IMR-90 (cell line): ENCODE measurements around the gene CYYR1. TPM values are rescaled to one million over a fixed set of nuclear protein-coding genes. Genes with fewer than 3 reads are reported as not detected.

Experiments used
- ATAC-seq: fragments of 200-7000 bp; cut with Tn5 transposase; 2 replicates; pipeline ENCODE4 v1.9.1; 2020; ENCODE audit warnings: low read depth, mild to moderate bottlenecking, moderate library complexity
- BruUV-seq: library from RNA; stranded (reverse); fragments of 400-500 nt; replicated peaks from 2 replicates; lab custom pipeline; 2021; lab: Mats Ljungman, UMichigan
- CTCF ChIA-PET: fragments of 300-600 bp; formaldehyde crosslinking; extraction: SDS; loops from one replicate; lab custom pipeline; 2021; ENCODE audit warnings: antibody characterized with exemption; lab: Yijun Ruan, JAX
- POLR2A ChIA-PET: fragments of 300-600 bp; sonication (Branson Sonifier 250); formaldehyde crosslinking; loops from one replicate; lab custom pipeline; 2022; ENCODE audit warnings: antibody characterized with exemption; ENCODE audit not compliant: unreplicated experiment; lab: Charles Lee
- DNase-seq: peaks from one replicate; pipeline ENCODE4 v3.0.0; 2013
- H2AFZ ChIP-seq: replicated peaks from 2 replicates; pipeline ENCODE3; 2013; ENCODE audit warnings: low read length, mild to moderate bottlenecking; ENCODE audit not compliant: poor library complexity
- H2AK5ac ChIP-seq: 2 replicates; pipeline ENCODE4 v1.6.1; 2013; ENCODE audit warnings: low read depth, low read length, inconsistent platforms
- H2AK9ac ChIP-seq: replicated peaks from 2 replicates; pipeline ENCODE3; 2013; ENCODE audit warnings: mild to moderate bottlenecking, low read depth, low read length, moderate library complexity; ENCODE audit not compliant: poor library complexity
- H2BK120ac ChIP-seq: 2 replicates; pipeline ENCODE4 v1.6.1; 2013; ENCODE audit warnings: low read depth, low read length, inconsistent platforms
- H2BK15ac ChIP-seq: 3 replicates; pipeline ENCODE4 v1.6.1; 2013; ENCODE audit warnings: low read depth, low read length, inconsistent platforms
- H2BK20ac ChIP-seq: 2 replicates; pipeline ENCODE4 v1.6.1; 2013; ENCODE audit warnings: low read depth, mild to moderate bottlenecking, inconsistent platforms, low read length, moderate library complexity
- H2BK5ac ChIP-seq: 2 replicates; pipeline ENCODE4 v1.6.1; 2013; ENCODE audit warnings: mild to moderate bottlenecking, low read depth, low read length, inconsistent platforms; ENCODE audit not compliant: poor library complexity, severe bottlenecking
- H3K14ac ChIP-seq: replicated peaks from 2 replicates; pipeline ENCODE4 v1.6.1; 2013; ENCODE audit warnings: low read depth, low read length, inconsistent platforms
- H3K18ac ChIP-seq: 2 replicates; pipeline ENCODE4 v1.6.1; 2013; ENCODE audit warnings: low read depth, low read length, control low read depth
- H3K23ac ChIP-seq: 2 replicates; pipeline ENCODE4 v1.6.1; 2013; ENCODE audit warnings: low read depth, low read length, inconsistent platforms
- H3K27ac ChIP-seq: 2 replicates; pipeline ENCODE4 v1.5.1; 2013; ENCODE audit warnings: mild to moderate bottlenecking, control low read depth, low read length; ENCODE audit not compliant: insufficient read depth
- H3K27me3 ChIP-seq: 2 replicates; pipeline ENCODE4 v1.6.1; 2013; ENCODE audit warnings: low read length; ENCODE audit not compliant: control insufficient read depth, insufficient read depth
- H3K36me3 ChIP-seq: 2 replicates; pipeline ENCODE4 v1.6.1; 2013; ENCODE audit warnings: low read length, mixed read lengths; ENCODE audit not compliant: control insufficient read depth, insufficient read depth
- H3K4ac ChIP-seq: 2 replicates; pipeline ENCODE4 v1.6.1; 2013; ENCODE audit warnings: low read depth, low read length, inconsistent platforms
- H3K4me1 ChIP-seq: 2 replicates; pipeline ENCODE4 v1.6.1; 2013; ENCODE audit warnings: low read length, mixed read lengths; ENCODE audit not compliant: control insufficient read depth, insufficient read depth
- H3K4me2 ChIP-seq: 2 replicates; pipeline ENCODE4 v1.6.1; 2013; ENCODE audit warnings: low read depth, mild to moderate bottlenecking, control low read depth, low read length, moderate library complexity
- H3K4me3 ChIP-seq: 2 replicates; pipeline ENCODE4 v1.5.1; 2013; ENCODE audit warnings: low read depth, mild to moderate bottlenecking, control low read depth, low read length, moderate library complexity; ENCODE audit not compliant: insufficient read depth
- H3K56ac ChIP-seq: 2 replicates; pipeline ENCODE4 v1.6.1; 2013; ENCODE audit warnings: low read length, inconsistent platforms; ENCODE audit not compliant: insufficient read depth; ENCODE audit errors: extremely low read depth
- H3K79me1 ChIP-seq, 2 experiments: 2 replicates each; pipeline ENCODE4 v1.6.1; 2013; ENCODE audit warnings: low read length in 2 of 2, inconsistent platforms in 1 of 2, low read depth in 1 of 2
- H3K9ac ChIP-seq: 2 replicates; pipeline ENCODE4 v1.6.1; 2013; ENCODE audit warnings: low read depth, low read length, control low read depth
- H3K9me1 ChIP-seq: 2 replicates; pipeline ENCODE4 v1.6.1; 2013; ENCODE audit warnings: low read length, inconsistent platforms; ENCODE audit not compliant: insufficient read depth
- H3K9me3 ChIP-seq: 2 replicates; pipeline ENCODE4 v1.6.1; 2013; ENCODE audit warnings: low read length; ENCODE audit not compliant: control insufficient read depth, insufficient read depth
- H4K20me1 ChIP-seq: 2 replicates; pipeline ENCODE4 v1.6.1; 2013; ENCODE audit warnings: low read length, inconsistent platforms; ENCODE audit not compliant: insufficient read depth
- H4K5ac ChIP-seq: 2 replicates; pipeline ENCODE4 v1.6.1; 2013; ENCODE audit warnings: mild to moderate bottlenecking, low read depth, low read length, control low read depth
- H4K8ac ChIP-seq, 2 experiments: 2 replicates each; pipeline ENCODE4 v1.6.1; 2013; ENCODE audit warnings: low read depth in 2 of 2, low read length in 2 of 2, control low read depth in 1 of 2, inconsistent platforms in 1 of 2
- H4K91ac ChIP-seq: 2 replicates; pipeline ENCODE4 v1.6.1; 2013; ENCODE audit warnings: low read depth, low read length, inconsistent platforms; ENCODE audit not compliant: insufficient read depth
- BHLHE40 ChIP-seq: fragments of 150-350 bp; IDR thresholded peaks from 2 replicates; pipeline ENCODE4 v1.6.1; 2016; ENCODE audit warnings: mild to moderate bottlenecking, low read depth, low read length
- CEBPB ChIP-seq: IDR thresholded peaks from 2 replicates; pipeline ENCODE4 v1.6.1; 2012; ENCODE audit warnings: low read depth, low read length, improper control_type of control experiment
- CHD1 ChIP-seq: IDR thresholded peaks from 2 replicates; pipeline ENCODE4 v1.6.1; 2012; ENCODE audit warnings: low read depth, low read length, improper control_type of control experiment
- FOS ChIP-seq: fragments of 150-350 bp; IDR thresholded peaks from 2 replicates; pipeline ENCODE4 v1.6.1; 2016; ENCODE audit warnings: low read depth, low read length
- MAFK ChIP-seq: IDR thresholded peaks from 2 replicates; pipeline ENCODE4 v1.6.1; 2012; ENCODE audit warnings: low read depth, low read length, improper control_type of control experiment
- MAZ ChIP-seq: IDR thresholded peaks from 2 replicates; pipeline ENCODE4 v1.6.1; 2012; ENCODE audit warnings: low read depth, mild to moderate bottlenecking, low read length, improper control_type of control experiment, moderate library complexity, borderline replicate concordance
- MXI1 ChIP-seq: IDR thresholded peaks from 2 replicates; pipeline ENCODE4 v1.6.1; 2012; ENCODE audit warnings: low read depth, mild to moderate bottlenecking, low read length, moderate library complexity, borderline replicate concordance
- NFE2L2 ChIP-seq: fragments of 150-350 bp; IDR thresholded peaks from 2 replicates; pipeline ENCODE4 v1.6.1; 2016; ENCODE audit warnings: low read depth, mild to moderate bottlenecking, low read length
- POLR2A ChIP-seq: IDR thresholded peaks from 2 replicates; pipeline ENCODE4 v1.6.1; 2012; ENCODE audit warnings: mild to moderate bottlenecking, low read depth, low read length
- RAD21 ChIP-seq: IDR thresholded peaks from 2 replicates; pipeline ENCODE4 v1.6.1; 2012; ENCODE audit warnings: low read length, improper control_type of control experiment
- RCOR1 ChIP-seq: IDR thresholded peaks from 2 replicates; pipeline ENCODE4 v1.6.1; 2012; ENCODE audit warnings: mild to moderate bottlenecking, low read length, improper control_type of control experiment; ENCODE audit not compliant: insufficient replicate concordance
- RFX5 ChIP-seq: IDR thresholded peaks from 2 replicates; pipeline ENCODE4 v1.8.0; 2012; ENCODE audit warnings: low read depth, mild to moderate bottlenecking, low read length, moderate library complexity
- SMC3 ChIP-seq: fragments of 150-350 bp; IDR thresholded peaks from 2 replicates; pipeline ENCODE4 v1.6.1; 2016; ENCODE audit warnings: low read depth, mild to moderate bottlenecking, antibody characterized with exemption, low read length, moderate library complexity
- WGBS, 2 experiments: methylation state at CpG; one replicate each; pipeline versions ENCODE4 v1.1.5 to v1.1.7; 2013; ENCODE audit warnings: missing lambda C conversion rate in 2 of 2; ENCODE audit not compliant: insufficient read length in 1 of 2; ENCODE audit errors: extremely low coverage in 2 of 2; 5-methylcytosine and 5-hydroxymethylcytosine counted together
- dilution Hi-C: fragments of 300-500 bp; cut with HindIII; formaldehyde crosslinking; loops from one replicate; pipeline ENCODE4 v1.14.3; 2018; ENCODE audit warnings: low sequenced_read_pairs; ENCODE audit not compliant: unreplicated experiment
- in situ Hi-C: fragments of 300-500 bp; cut with MboI; formaldehyde crosslinking; loops from 3 replicates; pipeline ENCODE4 v1.14.3; 2019; ENCODE audit warnings: low sequenced_read_pairs, inconsistent platforms, mixed read lengths
- intact Hi-C: fragments of 100-400 bp; cut with micrococcal nuclease; formaldehyde crosslinking; loops from 2 replicates; pipeline ENCODE4 v1.10.0; 2022
- polyA plus RNA-seq, 3 experiments: library from polyadenylated mRNA; depleted of rRNA; stranded (reverse); fragments of >200 nt; gene quantifications; 2 replicates each; pipeline ENCODE4 v1.2.3, GENCODE V29; 2012; ENCODE audit warnings: low replicate concordance in 1 of 3
- total RNA-seq: library from RNA; depleted of rRNA; stranded (reverse); fragments of >200 nt; gene quantifications from 2 replicates; pipeline ENCODE4 v1.2.3, GENCODE V29; 2012
- TF ChIP-seq, protein P1 (sequence below): fragments of 150-350 bp; IDR thresholded peaks from 2 replicates; pipeline ENCODE4 v1.6.1; 2016; ENCODE audit warnings: low read depth, mild to moderate bottlenecking, low read length, moderate library complexity, borderline replicate concordance
- TF ChIP-seq, protein P2 (sequence below): conservative IDR thresholded peaks from 2 replicates; pipeline ENCODE4 v1.5.1; 2012; ENCODE audit warnings: mild to moderate bottlenecking, low read depth, low read length, improper control_type of control experiment
- TF ChIP-seq, protein P3 (sequence below): fragments of 150-350 bp; IDR thresholded peaks from 2 replicates; pipeline ENCODE4 v1.6.1; 2017; ENCODE audit warnings: mild to moderate bottlenecking, antibody characterized with exemption, low read length, low read depth

Gene CYYR1
- total and polyA plus RNA-seq, 2 of the 4 experiments (the other 2 are of a cell fraction), result not detected

DNA sequence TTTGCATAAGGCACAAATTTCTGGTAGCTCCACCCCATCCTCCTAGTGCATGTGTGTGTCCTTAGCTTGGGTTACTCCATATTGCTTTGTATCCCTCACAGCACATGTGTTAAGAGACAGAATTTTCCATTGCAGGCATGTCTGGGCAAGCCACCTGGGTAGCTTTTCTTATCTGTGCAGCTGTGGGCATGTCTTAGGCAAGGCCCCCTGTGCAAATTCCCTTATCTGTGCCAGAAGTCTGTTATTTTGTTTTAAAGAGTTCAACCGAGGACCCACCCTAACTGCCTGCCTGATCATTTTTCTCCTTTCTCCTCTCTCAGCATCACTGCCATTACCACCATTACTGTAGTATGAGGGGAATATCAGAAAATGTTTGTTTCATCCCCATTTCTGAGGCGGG, 131.9 kb downstream of the CYYR1 start:
- Histone ChIP-seq H3K9me3 (no peaks in the 10 kb centered on the region), H2BK120ac (no peak overlapping the region), H2AFZ (no peak overlapping the region), H2AK9ac (no peak overlapping the region), H3K14ac (no peak overlapping the region), H3K18ac (no peak overlapping the region), H3K79me1 (no peaks in the 10 kb centered on the region), H3K23ac (no peak overlapping the region), H2BK20ac (no peak overlapping the region), H4K5ac (no peak overlapping the region), H2AK5ac (no peak overlapping the region), H3K27ac (no peak overlapping the region), H3K56ac (no peak overlapping the region), H3K4me3 (no peak overlapping the region), H3K36me3 (no peaks in the 10 kb centered on the region), H4K20me1 (no peaks in the 10 kb centered on the region), H3K27me3 (no peaks in the 10 kb centered on the region), H2BK5ac (no peak overlapping the region), H4K91ac (no peak overlapping the region), H3K4ac (no peak overlapping the region), H3K9ac (no peak overlapping the region), H4K8ac (no peak overlapping the region), H2BK15ac (no peak overlapping the region), H3K4me1 (no peaks in the 10 kb centered on the region), H3K9me1 (no peaks in the 10 kb centered on the region), H3K4me2 (no peak overlapping the region)
- no CpG with 5 or more reads among the region's 2 CpGs for WGBS, 2 experiments
- in situ Hi-C loops, result no loop called here
- POLR2A ChIA-PET, result no interaction called here
- TF ChIP-seq MXI1 (no peak), CHD1 (no peak), RCOR1 (no peak), POLR2A (no peak), SMC3 (no peak), BHLHE40 (no peak), RFX5 (no peak), MAFK (no peak), FOS (no peak), MAZ (no peak), CEBPB (no peak), NFE2L2 (no peak), RAD21 (no peak)
- TF ChIP-seq, protein P1, sequence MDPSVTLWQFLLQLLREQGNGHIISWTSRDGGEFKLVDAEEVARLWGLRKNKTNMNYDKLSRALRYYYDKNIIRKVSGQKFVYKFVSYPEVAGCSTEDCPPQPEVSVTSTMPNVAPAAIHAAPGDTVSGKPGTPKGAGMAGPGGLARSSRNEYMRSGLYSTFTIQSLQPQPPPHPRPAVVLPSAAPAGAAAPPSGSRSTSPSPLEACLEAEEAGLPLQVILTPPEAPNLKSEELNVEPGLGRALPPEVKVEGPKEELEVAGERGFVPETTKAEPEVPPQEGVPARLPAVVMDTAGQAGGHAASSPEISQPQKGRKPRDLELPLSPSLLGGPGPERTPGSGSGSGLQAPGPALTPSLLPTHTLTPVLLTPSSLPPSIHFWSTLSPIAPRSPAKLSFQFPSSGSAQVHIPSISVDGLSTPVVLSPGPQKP, result no peak
- TF ChIP-seq, protein P2, sequence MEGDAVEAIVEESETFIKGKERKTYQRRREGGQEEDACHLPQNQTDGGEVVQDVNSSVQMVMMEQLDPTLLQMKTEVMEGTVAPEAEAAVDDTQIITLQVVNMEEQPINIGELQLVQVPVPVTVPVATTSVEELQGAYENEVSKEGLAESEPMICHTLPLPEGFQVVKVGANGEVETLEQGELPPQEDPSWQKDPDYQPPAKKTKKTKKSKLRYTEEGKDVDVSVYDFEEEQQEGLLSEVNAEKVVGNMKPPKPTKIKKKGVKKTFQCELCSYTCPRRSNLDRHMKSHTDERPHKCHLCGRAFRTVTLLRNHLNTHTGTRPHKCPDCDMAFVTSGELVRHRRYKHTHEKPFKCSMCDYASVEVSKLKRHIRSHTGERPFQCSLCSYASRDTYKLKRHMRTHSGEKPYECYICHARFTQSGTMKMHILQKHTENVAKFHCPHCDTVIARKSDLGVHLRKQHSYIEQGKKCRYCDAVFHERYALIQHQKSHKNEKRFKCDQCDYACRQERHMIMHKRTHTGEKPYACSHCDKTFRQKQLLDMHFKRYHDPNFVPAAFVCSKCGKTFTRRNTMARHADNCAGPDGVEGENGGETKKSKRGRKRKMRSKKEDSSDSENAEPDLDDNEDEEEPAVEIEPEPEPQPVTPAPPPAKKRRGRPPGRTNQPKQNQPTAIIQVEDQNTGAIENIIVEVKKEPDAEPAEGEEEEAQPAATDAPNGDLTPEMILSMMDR, result no peak
- TF ChIP-seq, protein P3, sequence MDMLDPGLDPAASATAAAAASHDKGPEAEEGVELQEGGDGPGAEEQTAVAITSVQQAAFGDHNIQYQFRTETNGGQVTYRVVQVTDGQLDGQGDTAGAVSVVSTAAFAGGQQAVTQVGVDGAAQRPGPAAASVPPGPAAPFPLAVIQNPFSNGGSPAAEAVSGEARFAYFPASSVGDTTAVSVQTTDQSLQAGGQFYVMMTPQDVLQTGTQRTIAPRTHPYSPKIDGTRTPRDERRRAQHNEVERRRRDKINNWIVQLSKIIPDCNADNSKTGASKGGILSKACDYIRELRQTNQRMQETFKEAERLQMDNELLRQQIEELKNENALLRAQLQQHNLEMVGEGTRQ, result no peak
- BruUV-seq, result no TSS peak
- ATAC-seq (no peak), DNase-seq (no peak)
- CTCF ChIA-PET, result interaction anchor here (0.5 to 1.8 kb wide), 2 partner anchors 14 to 96 kb away, joined by 3 to 8 read pairs; no protein-coding TSS in a partner anchor
- dilution Hi-C loops, result no loop called here
- intact Hi-C loops, result no loop called here
